Hematopoietic multipotent progenitor cell treated with erythropoietin and hydrocortisone succinate and interleukin-3 and kit ligand, for 17 days (in vitro differentiated cells): ENCODE data around the gene CLEC16A.
"Not testable (repeated sequence)": the region's sequence is repeated elsewhere in the genome, so short reads cannot be mapped to it uniquely, and the experiment has no call there.

Experiments used
- DNase-seq: peaks from one replicate; pipeline ENCODE4 v3.0.0-alpha.2; 2015; ENCODE audit warnings: low spot score

Gene CLEC16A

DNA sequence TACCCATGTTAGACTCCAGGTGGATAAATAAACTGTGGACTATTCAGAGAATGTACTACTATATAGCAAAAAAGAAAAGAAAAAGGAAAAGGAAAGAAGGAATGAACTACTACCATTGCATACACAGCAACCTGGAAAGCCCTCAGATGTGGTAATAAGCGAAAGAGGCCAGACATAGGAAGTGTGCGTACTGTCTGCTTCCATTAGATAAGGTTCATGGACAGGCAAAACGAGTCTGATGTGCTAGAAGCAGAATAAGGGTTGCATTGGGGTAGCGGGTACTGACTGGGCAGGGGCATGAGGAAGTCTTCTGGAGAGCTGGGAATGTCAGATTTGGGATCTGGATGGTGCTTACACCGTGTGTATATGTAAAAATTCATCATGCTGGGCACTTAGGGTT lies 21.8 kb downstream of the CLEC16A start:
- peak; percentile 51 for DNase-seq

DNA sequence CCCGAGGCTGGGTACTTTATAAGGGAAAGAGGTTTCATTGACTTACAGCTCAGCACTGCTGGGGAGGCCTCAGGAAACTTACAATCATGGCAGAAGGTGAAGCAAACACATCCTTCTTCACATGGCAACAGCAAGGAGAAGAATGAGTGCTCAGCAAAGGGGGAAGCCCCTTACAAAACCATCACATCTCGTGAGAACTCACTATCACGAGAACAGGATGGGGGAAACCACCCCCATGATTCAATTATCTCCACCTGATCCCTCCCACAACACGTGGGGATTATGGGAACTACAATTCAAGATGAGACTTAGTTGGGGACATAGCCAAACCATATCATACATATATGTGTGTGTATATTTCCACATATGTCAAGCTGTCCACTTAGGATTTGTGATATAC lies 22.2 kb downstream of the CLEC16A start:
- DNase-seq, result not testable (repeated sequence)

GRCh38 chr16:10967986-10968385 lies 23.6 kb downstream of the CLEC16A start:
- no peak for DNase-seq

DNA sequence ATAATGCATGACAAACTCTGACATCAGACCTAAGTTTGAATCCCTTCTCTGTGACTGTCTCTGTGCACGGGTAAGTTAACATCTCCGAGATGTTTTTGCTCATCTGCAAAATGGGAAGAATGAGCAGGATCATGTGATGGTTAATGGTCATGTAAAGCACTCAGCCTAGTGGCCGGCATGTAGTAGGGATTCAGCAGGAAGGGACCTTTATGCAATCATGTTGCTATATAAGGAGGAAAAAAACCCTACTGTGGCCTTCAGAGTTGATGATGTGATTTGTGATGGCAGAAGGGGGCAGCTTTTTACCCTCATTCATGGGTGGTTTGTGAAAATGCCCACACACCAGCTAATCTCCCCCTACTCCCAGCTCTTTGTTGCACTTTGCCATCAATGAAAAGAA lies 24.1 kb downstream of the CLEC16A start:
- DNase-seq, result no peak

DNA sequence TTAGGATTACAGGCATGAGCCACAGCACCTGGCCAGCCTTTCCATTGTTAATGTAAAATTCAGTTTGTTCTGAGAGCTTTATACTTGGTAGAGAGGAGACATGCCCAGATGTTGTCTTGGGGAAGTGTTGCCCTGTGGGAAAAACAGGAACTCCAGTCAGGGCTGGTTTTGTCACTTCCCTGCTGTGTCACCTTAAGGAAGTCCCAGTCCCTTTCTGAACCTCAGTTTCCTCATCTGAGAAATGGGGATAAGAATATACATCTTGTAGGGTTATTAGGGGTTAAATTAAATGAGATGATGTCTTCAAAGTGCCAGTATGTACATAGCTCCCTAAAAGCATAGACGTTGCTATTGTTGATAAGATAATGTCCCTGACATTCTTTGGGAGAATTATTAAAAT lies 25.3 kb downstream of the CLEC16A start:
- DNase-seq, result no peak

DNA sequence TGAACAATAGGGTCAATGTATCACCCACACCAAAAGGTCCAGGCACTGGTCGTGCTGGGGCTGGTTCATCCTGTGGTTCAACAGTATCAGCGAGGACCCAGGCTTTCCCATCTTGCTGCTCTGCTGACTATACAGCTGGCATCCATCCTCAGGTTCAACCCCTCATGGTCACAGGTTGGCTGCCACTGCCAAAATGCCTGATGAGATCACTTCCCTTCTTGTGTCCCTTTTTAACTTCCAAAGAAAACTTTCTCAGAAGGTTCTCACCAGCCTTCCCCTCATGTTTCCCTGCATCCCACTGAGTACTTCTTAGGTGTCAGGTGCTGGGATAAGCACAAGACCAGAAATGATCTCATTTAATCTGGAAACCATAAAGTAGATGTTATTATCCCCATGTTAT lies 25.7 kb downstream of the CLEC16A start:
- DNase-seq, result no peak

- peak; percentile 85 for DNase-seq
These were observed 27.2 kb downstream of the CLEC16A start for GRCh38 chr16:10971560-10971961.

DNA sequence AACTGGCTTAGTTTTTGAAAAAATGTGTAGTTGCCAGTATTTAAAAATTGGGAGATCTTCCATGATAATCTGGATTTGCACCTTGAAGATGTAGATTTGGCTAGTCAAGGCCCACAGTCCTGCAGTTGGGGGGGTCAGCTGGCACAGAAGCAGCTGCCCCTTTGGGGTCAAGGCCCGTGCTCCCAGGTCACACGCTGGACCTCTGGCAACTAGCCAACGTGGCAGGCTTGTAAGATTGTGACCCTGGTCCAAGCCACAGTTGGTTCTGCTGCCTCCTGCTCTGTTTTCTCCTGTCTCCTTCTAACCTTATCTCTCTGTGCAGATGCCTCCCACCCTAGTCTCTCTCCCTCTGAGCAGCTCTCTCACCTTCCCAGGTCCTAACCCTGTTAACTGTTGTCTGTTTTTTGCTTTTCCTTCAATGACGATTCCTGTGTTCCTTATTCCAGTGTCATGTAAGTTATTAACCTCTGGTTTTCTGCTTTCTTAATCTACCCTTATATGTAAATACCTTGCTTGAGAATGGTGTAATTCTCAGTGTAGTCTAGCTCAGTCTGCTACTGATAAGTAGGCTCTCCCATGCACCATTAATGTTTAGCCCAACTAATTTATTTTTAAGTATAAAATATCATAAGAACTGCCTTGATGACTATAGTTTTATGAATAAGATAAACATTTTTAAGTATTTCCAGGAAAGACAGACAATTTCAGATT lies 27.9 kb downstream of the CLEC16A start:
- DNase-seq, result peak; percentile 87

DNA sequence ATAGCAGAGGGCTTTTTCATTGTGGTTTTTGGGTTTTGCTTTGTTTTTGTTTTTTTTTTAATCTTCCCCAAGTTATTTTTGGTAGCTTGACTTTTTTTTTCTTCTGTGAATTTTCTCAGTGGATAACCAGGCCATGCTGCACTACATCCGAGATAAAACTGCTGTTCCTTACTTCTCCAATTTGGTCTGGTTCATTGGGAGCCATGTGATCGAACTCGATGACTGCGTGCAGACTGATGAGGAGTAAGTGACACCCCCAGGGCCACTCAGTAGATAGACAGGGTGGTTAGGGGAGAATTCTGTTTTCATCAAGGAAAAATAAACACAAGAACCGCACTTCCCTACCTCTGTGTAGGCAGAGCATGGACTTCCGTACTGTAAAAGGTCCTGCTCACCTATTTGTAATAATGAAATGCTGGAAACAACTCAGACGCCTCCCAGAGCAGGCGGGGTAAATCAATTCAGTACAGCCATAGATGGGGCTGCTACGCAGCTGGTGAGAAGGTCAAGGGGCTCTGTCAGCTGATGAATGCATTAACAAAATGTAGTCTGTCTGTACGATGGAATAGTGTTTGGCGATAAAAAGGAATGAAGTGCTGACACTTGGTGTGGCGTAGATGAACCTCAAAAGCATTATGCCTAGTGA lies 28.6 kb downstream of the CLEC16A start:
- DNase-seq, result peak; percentile 42

GRCh38 chr16:10976634-10977033 lies 32.3 kb downstream of the CLEC16A start:
- DNase-seq, result no peak

DNA sequence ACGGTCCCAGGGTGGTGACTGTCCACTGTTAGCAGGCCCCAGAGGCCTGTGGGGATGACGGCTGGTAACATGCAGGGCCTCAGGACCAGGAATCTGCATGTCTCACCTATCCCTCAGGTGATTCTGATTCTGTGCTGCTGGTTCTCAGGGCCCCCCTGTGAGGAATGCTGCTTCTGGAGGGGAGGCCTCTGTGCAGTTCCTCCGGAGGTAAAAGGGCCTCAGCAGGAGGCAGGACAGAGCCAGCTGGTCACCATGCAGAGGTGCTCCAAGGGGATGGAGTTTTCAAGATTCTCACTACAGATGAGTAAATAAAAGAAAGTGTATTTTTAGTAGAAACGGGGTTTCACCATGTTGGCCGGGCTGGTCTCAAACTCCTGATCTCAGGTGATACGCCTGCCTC lies 33.8 kb downstream of the CLEC16A start:
- no peak for DNase-seq

DNA sequence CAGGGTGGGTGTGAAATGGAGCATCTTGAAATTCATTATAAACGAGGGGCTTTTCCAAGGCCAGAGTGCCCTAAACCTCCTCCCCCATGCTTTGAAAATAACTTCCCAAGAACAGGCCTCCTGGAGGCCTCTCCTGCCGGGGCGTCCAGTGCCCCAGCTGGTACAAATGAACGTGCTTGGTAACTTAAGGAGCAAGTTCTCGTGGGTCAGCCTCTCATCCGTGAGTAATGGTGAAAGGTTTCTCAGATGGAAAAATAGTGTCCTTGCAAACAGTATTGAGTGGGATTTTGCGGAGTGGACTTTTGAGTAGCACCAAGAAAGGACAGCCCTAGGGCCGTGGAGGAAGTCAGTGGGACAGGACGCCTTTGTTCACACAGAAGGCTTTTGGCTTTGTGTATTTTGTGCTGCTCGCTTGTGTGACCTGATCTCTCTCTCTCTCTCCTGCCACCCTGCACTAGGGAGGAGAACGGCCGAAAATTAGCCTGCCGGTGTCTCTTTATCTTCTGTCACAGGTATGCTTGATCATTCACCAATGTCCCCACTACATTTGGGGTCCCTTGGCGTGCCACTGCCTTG lies 34.6 kb downstream of the CLEC16A start:
- DNase-seq, result no peak

- DNase-seq, result no peak
These were observed 35.6 kb downstream of the CLEC16A start for GRCh38 chr16:10979717-10980601.

DNA sequence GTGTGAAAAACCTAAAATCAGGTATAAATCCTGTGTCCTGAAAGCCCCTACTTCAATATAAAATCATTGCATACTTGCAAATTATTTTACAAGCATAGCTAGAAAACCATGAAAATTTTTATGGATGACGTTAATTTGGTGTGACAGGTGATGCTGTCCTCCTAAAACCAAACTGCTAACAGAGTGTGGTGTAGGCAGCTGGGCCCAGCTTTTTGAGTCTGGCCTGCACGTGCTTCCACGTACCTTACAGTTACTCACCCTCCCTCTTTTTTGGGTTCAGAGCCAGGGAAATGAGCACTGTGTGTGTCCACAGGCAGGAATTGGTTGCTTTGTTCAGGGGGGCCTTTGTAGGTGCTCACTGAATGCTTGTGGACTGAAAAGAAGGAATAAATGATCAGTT lies 36.4 kb downstream of the CLEC16A start:
- DNase-seq, result no peak

DNA sequence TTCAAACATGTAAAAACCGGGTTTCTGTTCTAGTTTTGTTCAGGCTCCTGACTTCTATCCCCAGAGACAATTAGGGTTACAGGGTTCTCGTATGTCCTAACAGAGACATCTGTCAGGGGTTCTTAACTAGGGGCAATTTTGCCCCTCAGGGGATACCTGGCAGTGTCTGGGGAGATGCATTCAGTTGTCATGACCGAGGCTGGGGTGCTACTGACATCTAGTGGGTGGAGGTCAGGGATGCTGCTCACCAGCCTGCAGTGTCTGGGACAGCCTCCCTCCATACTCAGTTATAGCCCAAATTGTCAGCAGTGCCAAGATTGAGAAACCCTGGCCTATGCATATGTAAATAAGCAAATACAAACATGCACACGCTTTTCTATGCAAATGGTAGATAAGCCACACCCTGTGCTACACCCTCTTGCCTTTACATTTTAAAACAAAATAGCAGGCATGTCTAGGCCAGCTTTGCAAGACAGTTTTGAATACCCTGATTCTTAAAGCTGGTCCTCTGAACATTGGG lies 37.4 kb downstream of the CLEC16A start:
- peak; percentile 73 for DNase-seq

DNA sequence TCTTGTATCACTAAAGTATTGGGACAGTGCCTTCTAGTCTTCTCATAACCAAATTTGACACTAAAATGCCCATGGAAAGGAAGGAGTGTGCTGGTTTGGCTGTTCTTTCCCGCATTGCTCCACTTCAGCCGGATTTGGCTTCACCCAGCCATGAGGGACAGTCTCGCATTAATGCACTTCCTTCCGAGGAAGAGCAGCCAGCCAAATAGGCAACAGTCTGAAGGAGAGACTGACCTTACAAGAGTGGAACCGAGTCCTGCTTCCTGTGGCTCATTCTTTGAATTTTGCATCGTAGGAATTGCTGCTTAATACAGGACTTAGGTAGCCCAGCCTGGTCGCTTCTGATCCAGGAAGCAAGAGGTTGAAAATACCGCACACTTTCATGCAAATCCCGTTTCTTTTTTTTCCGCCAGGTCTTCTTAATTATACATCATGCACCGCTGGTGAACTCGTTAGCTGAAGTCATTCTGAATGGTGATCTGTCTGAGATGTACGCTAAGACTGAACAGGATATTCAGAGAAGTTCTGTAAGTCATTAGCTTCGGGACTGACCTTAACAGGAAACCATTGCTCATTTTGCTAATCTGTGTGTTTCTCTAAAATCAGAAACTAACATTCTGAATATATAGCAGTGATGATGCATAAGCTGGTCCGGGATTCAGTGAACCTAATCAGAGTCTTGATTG lies 38.2 kb downstream of the CLEC16A start:
- DNase-seq, result no peak

DNA sequence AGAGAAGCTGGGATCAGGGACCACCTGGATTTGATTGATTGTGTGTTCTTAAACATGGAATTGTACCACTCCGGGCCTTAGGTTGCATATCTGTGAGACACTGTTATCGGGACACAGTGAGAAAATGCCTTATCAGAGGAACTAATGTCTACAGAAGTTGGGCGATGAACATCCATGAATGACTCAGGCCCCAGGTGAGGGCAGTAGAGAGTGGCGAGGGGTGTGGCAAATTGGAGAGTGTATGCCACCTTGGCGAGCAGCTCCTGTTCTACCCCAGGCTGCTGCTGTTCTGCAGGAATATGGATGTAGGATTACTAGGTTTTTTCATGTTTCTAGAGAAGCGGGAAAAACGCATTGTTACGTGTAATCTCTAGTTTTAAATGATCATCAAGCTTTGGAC lies 38.8 kb downstream of the CLEC16A start:
- DNase-seq, result no peak

DNA sequence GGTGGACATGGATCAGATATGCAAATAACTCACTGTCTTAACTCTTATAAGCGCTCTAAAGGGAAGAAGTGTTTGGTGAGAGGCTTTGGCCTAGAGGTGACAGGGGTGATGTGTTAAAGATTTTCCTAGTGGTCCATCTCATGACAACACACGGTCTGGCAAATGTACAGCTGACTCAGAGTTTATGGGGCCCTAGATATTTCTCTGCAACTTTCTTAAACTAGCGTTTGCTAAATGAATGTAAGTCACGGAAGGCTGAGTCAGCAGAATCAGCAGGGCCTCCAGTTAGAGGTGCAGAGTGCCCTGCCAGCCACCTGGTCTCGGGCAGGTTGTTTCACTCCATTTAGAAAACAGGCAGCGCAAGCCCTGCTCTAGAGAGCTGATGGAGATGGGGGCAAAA lies 40.1 kb downstream of the CLEC16A start:
- no peak for DNase-seq

DNA sequence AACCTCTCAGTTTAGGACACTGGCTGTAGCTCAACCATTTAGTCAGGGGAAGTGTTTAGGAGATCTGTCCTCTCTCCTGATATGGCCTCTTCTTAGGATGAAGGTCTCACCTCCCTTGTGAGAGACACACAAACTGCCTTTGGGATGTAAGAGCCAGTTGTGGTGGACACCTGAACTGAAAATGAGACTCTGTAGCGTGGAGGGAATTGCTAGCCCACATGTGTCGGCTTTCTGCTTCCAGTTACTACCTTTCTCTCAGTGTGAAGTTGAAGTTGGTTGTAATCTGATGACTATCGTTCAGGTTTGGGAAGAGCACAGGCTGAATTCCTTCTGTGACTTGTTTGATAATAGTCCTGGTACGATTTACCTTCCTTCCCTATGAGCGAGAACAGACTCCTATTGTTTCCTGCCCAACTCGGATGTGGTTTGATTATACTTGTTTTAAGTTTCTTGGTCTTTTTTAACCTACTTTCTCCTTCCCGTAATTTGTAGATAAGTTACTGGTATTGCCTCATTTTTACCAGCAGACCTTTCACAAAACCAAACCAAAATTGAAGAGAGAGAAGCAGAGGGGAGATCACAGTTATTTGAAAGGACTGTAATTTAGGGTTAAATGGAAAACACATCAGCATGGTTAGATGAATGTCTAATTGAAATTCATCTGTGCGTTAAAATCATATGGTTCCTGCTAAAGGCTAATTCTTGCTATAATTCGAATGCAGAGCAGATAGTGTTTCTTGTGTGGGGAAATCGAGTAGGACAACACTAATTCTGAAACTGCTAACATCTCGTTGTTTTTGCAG lies 43.2 kb downstream of the CLEC16A start:
- no peak for DNase-seq

DNA sequence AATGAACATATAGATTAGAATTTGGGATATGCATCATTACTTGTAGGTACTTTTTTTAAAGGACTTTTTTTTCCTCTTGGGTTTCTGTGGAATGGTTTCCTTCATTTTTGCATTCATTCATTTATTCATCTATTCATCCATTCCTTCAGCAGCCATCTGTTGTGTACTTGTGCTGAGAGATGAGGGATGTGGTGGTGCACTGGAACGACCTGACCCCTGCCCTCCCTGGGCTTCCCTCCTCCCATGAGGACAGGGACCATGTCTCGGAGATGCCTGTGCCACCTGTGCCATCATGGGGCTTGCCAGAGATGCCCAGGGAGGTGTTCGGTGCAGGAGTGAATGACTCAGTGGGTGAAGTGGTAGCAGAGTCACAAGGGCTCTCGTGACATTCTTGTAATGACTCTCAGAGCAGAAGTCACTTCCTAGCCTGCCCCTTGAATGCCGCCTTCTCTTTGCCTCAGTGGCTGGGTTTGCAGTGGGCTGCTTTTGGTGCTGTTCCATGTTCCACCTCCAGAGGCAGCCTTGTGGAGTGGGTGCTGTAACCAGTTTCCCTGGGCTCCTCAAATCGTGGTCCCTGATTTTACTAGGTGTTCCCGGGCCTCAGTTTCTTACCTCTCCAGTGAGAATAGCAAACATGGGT lies 43.9 kb downstream of the CLEC16A start:
- no peak for DNase-seq
